OCI-LY3 (cell line): Measurements from ENCODE around the gene DUT.

Experiments
- EZH2phosphoT487 ChIP-seq: fragments of 200-600 bp; shearing (Covaris generic); IDR thresholded peaks from 2 replicates; pipeline ENCODE4 v1.6.1; 2018; ENCODE audit warnings: antibody characterized with exemption, mixed run types, low read depth
- TF ChIP-seq, protein P1 (sequence below): fragments of 200-600, 300-600 bp; sonication (generic); IDR thresholded peaks from 2 replicates; pipeline ENCODE4 v1.5.1; 2014; ENCODE audit warnings: antibody characterized with exemption, low read length, low read depth

DNA sequence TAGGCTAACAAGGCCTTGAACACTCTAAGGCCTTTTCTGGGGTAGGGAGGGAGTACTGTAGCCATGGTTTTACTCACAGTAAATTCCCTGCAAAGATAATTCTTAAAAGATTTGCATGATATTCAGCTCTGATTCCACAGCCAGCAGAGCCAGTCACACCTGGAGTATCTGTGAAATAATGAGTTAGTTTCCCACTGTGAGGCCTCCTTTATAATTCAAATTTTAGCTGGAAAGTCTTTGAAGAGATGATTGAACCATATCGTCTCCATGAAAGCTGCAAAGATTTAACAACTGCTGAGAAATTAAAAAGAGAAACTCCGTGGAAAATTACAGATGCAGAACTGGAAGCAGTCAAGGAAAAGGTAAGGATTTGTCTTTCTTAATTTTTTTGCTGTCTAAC is 32.3 kb upstream of the DUT start:
- TF ChIP-seq, protein P1, sequence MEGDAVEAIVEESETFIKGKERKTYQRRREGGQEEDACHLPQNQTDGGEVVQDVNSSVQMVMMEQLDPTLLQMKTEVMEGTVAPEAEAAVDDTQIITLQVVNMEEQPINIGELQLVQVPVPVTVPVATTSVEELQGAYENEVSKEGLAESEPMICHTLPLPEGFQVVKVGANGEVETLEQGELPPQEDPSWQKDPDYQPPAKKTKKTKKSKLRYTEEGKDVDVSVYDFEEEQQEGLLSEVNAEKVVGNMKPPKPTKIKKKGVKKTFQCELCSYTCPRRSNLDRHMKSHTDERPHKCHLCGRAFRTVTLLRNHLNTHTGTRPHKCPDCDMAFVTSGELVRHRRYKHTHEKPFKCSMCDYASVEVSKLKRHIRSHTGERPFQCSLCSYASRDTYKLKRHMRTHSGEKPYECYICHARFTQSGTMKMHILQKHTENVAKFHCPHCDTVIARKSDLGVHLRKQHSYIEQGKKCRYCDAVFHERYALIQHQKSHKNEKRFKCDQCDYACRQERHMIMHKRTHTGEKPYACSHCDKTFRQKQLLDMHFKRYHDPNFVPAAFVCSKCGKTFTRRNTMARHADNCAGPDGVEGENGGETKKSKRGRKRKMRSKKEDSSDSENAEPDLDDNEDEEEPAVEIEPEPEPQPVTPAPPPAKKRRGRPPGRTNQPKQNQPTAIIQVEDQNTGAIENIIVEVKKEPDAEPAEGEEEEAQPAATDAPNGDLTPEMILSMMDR, result no peak
- TF ChIP-seq EZH2phosphoT487, result no peak
